AG04449 (cell line): ENCODE results near the gene KIF26A.

Experiments
- CTCF ChIA-PET: fragments of 350-600 bp; formaldehyde crosslinking; extraction: SDS; loops from one replicate; lab custom pipeline; 2021; ENCODE audit warnings: antibody characterized with exemption; lab: Yijun Ruan, JAX
- POLR2A ChIA-PET: fragments of 400-600, 350-600 bp; formaldehyde crosslinking; extraction: SDS; loops from one replicate; lab custom pipeline; 2020; ENCODE audit warnings: antibody characterized with exemption, inconsistent platforms; lab: Yijun Ruan, JAX
- DNase-seq: peaks from one replicate; pipeline ENCODE4 v3.0.0-alpha.2; 2010; ENCODE audit warnings: low read depth, low spot score
- H3K4me3 ChIP-seq: 2 replicates; pipeline ENCODE4 v1.5.1; 2011; ENCODE audit warnings: low read depth, mild to moderate bottlenecking, control low read depth, low read length
- TF ChIP-seq, protein P1 (sequence below): IDR thresholded peaks from one replicate; pipeline ENCODE4 v1.5.1; 2011; ENCODE audit warnings: mild to moderate bottlenecking, moderate library complexity, low read length, control low read depth, inconsistent platforms; ENCODE audit not compliant: insufficient read depth; ENCODE audit errors: missing control alignments

Gene KIF26A

DNA sequence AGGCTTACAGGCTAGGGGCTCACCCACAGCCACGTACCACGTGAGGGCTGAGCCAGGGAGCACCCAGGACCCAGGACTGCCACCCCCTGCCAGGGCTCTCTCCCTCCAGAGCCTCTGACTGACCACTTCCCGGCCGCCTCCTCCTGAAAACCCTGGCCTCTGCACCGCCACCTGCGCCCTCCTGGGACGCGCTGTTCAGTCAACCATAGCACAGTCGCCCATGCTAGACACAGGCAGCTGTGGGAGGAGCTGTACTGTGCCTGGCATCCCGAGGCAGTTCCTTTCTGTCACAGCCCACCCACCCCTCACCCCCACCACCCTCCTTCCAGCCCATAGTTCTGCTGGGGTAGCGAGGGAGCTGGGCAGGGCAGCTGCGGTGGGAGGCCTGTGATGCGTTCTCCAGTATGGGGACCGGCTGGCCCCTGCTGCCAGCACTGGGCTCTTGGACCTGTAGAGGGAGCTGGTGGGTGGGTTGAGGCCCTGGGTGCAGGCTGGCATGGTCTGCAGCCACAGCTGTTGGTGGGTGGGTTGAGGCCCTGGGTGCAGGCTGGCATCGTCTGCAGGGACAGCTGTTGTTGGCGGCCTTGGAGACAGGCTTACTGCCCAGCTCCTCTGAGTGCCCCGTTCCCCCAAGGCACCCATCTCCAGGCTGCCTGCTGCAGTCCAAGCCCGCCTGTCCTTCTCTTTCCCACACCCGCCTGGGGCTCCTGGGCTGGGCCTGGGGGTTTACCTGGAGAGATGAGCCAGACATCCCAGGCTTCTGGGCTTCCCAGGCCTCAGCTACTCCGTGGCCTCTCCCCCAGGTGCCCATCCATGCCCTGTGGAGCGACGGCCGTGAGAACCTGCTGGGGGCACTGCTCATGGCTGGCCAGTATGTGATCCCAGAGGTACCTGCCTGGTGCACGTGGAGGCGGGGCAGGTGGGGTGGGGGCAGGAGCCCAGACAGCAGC, 41.4 kb upstream of the KIF26A start:
- H3K4me3 ChIP-seq, result no peak overlapping the region
- DNase-seq, result no peak
- POLR2A ChIA-PET, result no interaction called here
- CTCF ChIA-PET, result interaction anchor here (1.0 to 4.1 kb wide), 3 partner anchors 9 to 543 kb away, joined by 3 to 18 read pairs (median 4); no protein-coding TSS in a partner anchor
- TF ChIP-seq, protein P1, sequence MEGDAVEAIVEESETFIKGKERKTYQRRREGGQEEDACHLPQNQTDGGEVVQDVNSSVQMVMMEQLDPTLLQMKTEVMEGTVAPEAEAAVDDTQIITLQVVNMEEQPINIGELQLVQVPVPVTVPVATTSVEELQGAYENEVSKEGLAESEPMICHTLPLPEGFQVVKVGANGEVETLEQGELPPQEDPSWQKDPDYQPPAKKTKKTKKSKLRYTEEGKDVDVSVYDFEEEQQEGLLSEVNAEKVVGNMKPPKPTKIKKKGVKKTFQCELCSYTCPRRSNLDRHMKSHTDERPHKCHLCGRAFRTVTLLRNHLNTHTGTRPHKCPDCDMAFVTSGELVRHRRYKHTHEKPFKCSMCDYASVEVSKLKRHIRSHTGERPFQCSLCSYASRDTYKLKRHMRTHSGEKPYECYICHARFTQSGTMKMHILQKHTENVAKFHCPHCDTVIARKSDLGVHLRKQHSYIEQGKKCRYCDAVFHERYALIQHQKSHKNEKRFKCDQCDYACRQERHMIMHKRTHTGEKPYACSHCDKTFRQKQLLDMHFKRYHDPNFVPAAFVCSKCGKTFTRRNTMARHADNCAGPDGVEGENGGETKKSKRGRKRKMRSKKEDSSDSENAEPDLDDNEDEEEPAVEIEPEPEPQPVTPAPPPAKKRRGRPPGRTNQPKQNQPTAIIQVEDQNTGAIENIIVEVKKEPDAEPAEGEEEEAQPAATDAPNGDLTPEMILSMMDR, result no peak

DNA sequence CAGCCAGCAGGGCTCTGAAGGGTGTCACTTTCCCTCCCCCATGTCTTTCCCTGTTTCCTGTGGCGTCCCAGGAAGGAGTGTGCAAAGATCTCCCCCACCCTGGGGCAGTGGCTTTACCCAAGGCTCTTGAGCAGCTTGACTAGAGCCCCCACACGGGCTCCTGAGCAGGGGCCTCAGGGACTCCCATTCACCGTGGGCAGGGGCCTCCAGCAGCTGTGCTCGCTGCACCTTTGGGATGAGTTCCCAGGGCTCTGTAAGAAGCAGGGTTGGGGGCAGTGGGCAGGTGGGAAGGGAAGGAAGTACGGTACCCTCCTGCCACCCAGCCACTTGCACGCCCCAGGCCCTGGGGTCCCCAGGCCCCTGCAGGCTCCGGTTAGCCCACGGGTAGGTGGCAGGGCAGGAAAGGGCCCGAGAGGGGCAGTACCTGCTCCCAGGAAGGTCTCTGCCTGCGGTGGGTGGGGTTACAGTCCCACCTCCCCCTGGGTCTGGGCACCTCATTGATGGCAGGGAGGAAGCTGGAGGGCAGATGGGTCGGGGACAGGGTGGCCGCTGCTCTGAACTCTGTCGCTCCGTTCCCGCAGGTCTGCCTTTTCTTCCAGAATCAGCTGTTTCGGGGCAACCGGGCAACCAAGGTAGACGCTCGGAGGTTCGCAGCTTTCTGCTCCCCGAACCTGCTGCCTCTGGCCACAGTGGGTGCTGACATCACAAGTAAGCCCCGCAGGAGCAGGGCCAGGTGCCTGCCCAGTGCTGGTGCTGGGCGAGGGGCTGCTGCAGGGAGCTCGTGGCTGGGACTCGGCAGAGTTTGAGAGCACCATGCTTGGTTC, 39.9 kb upstream of the KIF26A start:
- DNase-seq, result no peak
- H3K4me3 ChIP-seq, result no peak overlapping the region
- CTCF ChIA-PET, result interaction anchor here (0.9 kb wide), 1 partner anchor 21 kb away, joined by 4 read pairs; no protein-coding TSS in a partner anchor
- POLR2A ChIA-PET, result no interaction called here
- TF ChIP-seq, protein P1, result no peak

DNA sequence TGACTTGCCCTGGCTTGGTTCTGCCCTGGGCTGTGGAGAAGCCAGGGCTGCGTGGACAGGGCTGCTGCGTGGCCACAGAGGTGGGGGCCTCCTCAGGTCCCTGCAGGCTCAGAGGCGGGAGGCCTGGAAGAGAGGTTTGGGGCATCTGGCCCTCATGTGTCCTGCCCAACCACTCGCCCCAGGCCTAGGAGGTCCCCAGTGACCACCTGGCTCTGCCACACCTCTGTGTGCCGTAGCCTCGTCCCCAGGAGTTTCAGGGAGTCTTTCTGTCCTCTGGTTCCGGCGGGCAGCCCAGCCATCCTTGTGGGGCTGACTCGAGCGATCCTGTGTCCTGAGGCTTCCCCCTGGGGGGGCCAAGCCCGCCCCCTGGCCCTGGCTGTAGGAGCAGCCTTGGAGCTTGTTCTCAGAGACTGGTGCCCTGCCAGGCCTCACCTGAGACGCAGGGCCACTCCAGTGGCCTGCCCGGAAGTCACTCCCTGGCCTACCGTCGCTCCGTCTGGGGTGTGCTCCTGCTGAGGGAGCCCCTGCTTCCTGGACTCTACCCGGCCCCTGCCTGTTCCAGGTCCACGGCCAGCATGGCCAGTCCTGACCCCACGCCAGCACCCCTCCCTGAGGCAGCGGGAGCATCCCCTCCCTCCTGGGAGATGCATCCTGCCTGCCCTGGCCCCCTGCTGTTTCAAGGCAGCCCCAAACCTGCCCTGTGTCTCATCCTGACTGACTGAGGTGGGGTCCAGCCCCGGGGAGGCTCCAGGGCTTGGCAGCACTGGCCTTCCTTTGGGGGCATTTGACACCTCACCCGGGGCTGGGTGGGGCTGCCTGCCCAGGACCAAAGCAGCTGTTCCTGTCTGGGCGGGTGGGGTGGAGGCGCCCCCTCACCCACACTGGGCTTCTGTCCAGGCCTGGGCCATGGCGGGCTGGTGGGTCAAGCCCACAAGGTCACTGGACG, 39.0 kb upstream of the KIF26A start:
- TF ChIP-seq, protein P1, result no peak
- CTCF ChIA-PET, result interaction anchor here (0.9 kb wide), 1 partner anchor 22 kb away, joined by 4 read pairs; no protein-coding TSS in a partner anchor
- POLR2A ChIA-PET, result no interaction called here
- H3K4me3 ChIP-seq, result no peak overlapping the region
- no peak for DNase-seq

DNA sequence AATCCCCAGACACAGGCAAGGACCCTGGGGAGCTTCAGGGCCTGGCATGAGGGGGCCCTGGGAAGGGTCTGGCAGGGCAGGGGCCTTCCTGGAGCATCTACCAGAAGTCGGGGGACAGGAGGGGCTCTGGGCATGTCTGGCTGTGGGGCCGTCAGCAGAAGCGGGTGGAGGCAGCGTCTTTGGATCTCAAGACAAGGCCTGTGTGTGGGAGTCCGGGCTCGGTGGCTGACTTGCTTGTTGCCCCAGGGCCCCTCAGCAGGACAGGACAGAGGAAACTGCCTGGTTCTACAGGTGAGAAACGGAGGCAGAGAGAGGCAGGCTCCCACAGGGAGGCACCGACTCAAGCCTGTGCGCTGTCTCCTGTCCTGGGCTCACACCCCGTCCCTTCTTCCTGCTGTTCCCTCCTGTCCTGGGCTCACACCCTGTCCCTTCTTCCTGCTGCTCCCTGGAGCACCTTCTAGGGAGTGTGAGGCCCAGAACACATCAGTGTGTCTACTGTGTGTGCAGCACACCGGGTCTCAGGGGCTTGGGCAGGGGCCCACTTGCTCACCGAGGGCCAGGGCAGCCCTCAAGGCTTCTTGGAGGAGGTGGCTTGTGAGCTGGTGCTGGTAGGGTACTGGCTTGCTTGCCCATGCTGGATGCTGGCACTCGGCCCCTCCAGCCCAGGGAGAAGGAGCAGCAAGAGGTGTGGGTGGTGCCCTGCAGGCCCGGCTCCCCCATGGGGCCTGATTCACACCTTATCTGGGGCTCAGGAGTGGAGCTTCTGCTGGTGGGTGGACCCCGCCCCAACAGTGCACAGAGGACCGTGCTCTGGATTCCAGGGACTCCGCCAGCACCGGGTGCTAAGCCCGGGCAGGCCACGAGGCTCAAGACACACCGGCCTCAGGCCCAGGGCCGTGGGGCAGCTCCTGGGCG, 38.0 kb upstream of the KIF26A start:
- no peak overlapping the region for H3K4me3 ChIP-seq
- ChIA-PET POLR2A (no interaction called here), CTCF (no interaction called here)
- no peak for DNase-seq
- TF ChIP-seq, protein P1, result no peak

DNA sequence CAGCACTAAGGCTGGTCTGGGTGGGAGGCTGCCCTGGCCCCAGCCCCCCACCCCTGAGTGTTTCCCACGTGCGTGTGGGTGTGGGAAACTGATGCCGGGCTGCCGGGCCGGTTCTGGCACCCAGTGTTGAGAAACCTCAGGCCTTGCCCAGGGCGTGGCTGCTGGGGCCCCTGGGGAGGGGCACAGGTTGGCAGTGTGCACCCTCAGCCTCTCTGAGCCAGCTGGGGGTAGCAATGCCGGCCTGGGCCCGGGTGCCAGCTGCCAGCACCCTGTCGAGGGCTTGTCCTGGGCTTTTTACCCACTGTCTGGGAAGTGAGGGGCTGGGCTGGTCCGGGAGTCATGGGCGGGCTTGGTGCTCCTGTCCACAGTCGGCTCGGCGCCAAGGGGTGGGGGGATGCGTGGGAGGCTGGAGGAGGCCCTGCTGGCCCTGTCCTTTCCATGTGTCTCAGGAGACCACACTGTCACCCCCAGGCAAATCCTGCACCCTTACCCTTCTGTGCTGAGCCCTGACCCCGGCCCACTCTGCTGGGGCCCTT, 37.2 kb upstream of the KIF26A start:
- ChIA-PET CTCF (no interaction called here), POLR2A (interaction anchor here (0.7 kb wide), 1 partner anchor 346 kb away, joined by 3 read pairs; no protein-coding TSS in a partner anchor)
- TF ChIP-seq, protein P1, result no peak
- H3K4me3 ChIP-seq, result no peak overlapping the region
- no peak for DNase-seq
